Osteocyte (in vitro differentiated cells): ENCODE results near the gene CCDC197. TPM values are rescaled to one million over a fixed set of nuclear protein-coding genes. Genes with fewer than 3 reads are reported as not detected.

Experiments used
- DNase-seq: peaks from one replicate; pipeline ENCODE4 v3.0.0; 2021; ENCODE audit warnings: mixed read lengths; ENCODE audit not compliant: unreplicated experiment; ENCODE audit errors: extremely low spot score
- H3K27ac Mint-ChIP-seq: one replicate; pipeline ENCODE4 v1.8.0; 2021; ENCODE audit warnings: mild to moderate bottlenecking, mixed read lengths; ENCODE audit not compliant: unreplicated experiment
- H3K27me3 Mint-ChIP-seq: one replicate; pipeline ENCODE4 v1.8.0; 2021; ENCODE audit warnings: mixed read lengths; ENCODE audit not compliant: unreplicated experiment
- H3K36me3 Mint-ChIP-seq: one replicate; pipeline ENCODE4 v1.8.0; 2021; ENCODE audit warnings: mixed read lengths; ENCODE audit not compliant: unreplicated experiment
- H3K4me1 Mint-ChIP-seq: one replicate; pipeline ENCODE4 v1.8.0; 2021; ENCODE audit warnings: mixed read lengths; ENCODE audit not compliant: unreplicated experiment
- H3K4me3 Mint-ChIP-seq: one replicate; pipeline ENCODE4 v1.8.0; 2021; ENCODE audit warnings: mild to moderate bottlenecking, moderate library complexity, mixed read lengths; ENCODE audit not compliant: unreplicated experiment
- H3K9me3 Mint-ChIP-seq: one replicate; pipeline ENCODE4 v1.8.0; 2021; ENCODE audit warnings: mixed read lengths; ENCODE audit not compliant: unreplicated experiment
- total RNA-seq: library from RNA; stranded (reverse); gene quantifications from 2 replicates; pipeline ENCODE4 v1.2.1, GENCODE V29; 2021
- TF ChIP-seq, protein P1 (sequence below): fragments of 200-600 bp; sonication (generic); IDR thresholded peaks from 2 replicates; pipeline ENCODE4 v1.5.0; 2021; ENCODE audit warnings: antibody characterized with exemption, mild to moderate bottlenecking, moderate library complexity

Gene CCDC197
- total RNA-seq, 1 donor from 2014 or later: not detected

DNA sequence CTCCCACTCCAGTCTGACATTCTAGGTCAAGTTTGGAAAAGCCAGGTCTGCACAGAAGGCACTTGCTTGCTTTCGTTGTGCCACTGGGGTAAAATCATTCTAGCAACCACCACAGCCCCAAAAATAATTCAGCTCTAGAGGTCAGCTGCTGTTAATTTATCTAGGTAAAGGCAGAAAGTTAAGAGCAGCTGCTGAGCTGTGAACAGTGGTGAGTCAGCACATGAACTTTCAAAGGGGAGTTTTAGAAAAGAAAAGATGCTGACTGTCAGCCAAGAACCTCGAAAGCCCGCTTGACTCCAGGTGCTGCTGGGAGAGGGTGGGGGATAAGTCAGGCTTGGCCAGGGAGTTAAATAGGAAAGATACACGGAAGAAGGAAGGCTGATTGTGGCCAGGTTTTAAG is 12.7 kb downstream of the CCDC197 start:
- peaks cover 48% of the 10 kb centered on the region for H3K27me3 Mint-ChIP-seq
- H3K4me1 Mint-ChIP-seq: no peaks in the 10 kb centered on the region
- no peak overlapping the region for H3K27ac Mint-ChIP-seq
- no peaks in the 10 kb centered on the region for H3K9me3 Mint-ChIP-seq
- TF ChIP-seq, protein P1, sequence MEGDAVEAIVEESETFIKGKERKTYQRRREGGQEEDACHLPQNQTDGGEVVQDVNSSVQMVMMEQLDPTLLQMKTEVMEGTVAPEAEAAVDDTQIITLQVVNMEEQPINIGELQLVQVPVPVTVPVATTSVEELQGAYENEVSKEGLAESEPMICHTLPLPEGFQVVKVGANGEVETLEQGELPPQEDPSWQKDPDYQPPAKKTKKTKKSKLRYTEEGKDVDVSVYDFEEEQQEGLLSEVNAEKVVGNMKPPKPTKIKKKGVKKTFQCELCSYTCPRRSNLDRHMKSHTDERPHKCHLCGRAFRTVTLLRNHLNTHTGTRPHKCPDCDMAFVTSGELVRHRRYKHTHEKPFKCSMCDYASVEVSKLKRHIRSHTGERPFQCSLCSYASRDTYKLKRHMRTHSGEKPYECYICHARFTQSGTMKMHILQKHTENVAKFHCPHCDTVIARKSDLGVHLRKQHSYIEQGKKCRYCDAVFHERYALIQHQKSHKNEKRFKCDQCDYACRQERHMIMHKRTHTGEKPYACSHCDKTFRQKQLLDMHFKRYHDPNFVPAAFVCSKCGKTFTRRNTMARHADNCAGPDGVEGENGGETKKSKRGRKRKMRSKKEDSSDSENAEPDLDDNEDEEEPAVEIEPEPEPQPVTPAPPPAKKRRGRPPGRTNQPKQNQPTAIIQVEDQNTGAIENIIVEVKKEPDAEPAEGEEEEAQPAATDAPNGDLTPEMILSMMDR: no peak
- H3K4me3 Mint-ChIP-seq: no peak overlapping the region
- no peak for DNase-seq
- H3K36me3 Mint-ChIP-seq: no peaks in the 10 kb centered on the region

GRCh38 chr14:94010625-94011024 is 13.5 kb downstream of the CCDC197 start:
- no peak for DNase-seq
- TF ChIP-seq, protein P1: no peak
- H3K27ac Mint-ChIP-seq: no peak overlapping the region

DNA sequence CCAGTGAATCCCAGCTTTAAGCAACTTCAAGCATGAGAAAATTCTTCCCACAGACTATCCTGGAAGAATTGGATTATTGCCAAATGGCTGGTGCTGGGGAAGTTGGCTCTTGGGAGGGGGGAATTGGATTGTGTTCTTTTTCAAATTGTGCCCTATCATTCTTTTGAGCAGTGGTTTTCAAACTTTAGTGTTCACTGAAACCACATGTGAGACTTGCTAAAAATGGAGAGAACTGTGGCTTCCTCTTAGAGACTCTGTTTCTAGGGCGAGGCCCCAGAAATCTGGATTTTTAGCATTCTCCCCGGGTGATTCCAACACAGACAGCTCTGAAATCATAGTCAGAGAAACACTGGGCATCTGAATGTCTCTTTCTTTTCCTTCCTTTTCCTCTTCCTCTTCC is 14.7 kb downstream of the CCDC197 start:
- Mint-ChIP-seq H3K27me3 (peaks cover 63% of the 10 kb centered on the region), H3K36me3 (no peaks in the 10 kb centered on the region), H3K4me1 (no peaks in the 10 kb centered on the region), H3K9me3 (no peaks in the 10 kb centered on the region), H3K4me3 (no peak overlapping the region), H3K27ac (no peak overlapping the region)
- TF ChIP-seq, protein P1: no peak
- no peak for DNase-seq

More at GRCh38 chr14:94010625-94011024, 13.5 kb downstream of the CCDC197 start:
- H3K9me3 Mint-ChIP-seq: no peaks in the 10 kb centered on the region
- H3K36me3 Mint-ChIP-seq: no peaks in the 10 kb centered on the region
- no peak overlapping the region for H3K4me3 Mint-ChIP-seq
- no peaks in the 10 kb centered on the region for H3K4me1 Mint-ChIP-seq
- peaks cover 52% of the 10 kb centered on the region for H3K27me3 Mint-ChIP-seq

DNA sequence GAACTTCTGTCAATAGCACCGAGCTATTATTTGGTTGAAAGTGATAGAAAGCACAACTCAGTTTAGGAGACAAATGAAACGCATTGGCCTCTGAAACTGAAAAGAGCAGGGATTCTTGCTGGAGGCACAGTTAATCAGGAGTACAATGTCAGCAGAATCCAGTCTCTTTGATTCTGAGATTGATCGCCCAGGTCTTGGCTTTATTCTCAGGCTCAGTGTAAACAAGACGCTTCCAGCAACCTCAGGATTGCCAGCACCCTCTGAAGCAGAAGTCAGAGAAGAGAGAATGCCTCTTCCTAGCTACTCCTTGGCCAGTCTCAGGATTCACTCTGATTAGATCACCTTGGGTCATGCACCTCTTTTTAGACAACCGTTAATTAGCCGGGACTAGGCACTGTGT is 17.3 kb downstream of the CCDC197 start:
- H3K9me3 Mint-ChIP-seq: no peaks in the 10 kb centered on the region
- TF ChIP-seq, protein P1: no peak
- no peak overlapping the region for H3K4me3 Mint-ChIP-seq
- H3K27ac Mint-ChIP-seq: no peak overlapping the region
- no peaks in the 10 kb centered on the region for H3K36me3 Mint-ChIP-seq
- no peak for DNase-seq
- H3K4me1 Mint-ChIP-seq: no peaks in the 10 kb centered on the region
- peaks cover 61% of the 10 kb centered on the region for H3K27me3 Mint-ChIP-seq

DNA sequence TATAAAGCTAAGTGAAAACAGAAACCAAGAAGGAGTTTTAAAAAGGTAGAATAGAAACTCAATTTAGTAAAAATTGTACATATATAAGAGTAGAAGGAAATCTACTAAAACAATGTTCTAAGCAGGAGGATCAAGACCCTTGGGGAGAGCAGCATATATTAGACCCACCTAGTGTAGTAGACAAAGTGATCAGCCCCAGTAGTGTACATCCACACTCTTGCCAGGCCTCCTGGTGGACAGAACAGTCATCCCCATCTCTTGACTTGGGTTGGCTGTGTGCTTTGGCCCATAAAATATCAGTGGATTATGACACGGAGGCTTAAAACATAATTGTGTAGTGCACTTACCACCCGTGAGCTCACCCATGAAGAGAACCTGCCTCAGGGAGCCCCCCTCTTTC is 18.1 kb downstream of the CCDC197 start:
- H3K9me3 Mint-ChIP-seq: no peaks in the 10 kb centered on the region
- no peaks in the 10 kb centered on the region for H3K4me1 Mint-ChIP-seq
- no peaks in the 10 kb centered on the region for H3K36me3 Mint-ChIP-seq
- H3K27ac Mint-ChIP-seq: no peak overlapping the region
- no peak overlapping the region for H3K4me3 Mint-ChIP-seq
- no peak for DNase-seq
- TF ChIP-seq, protein P1: no peak
- peaks cover 59% of the 10 kb centered on the region for H3K27me3 Mint-ChIP-seq
